ENCODE results near the gene ELK4. TPM values are rescaled to one million over a fixed set of nuclear protein-coding genes. Genes with fewer than 3 reads are reported as not detected.
A peak's percentile ranks its signal among the peaks of the same experiment; 100 is the strongest.

ELK4 gene
- polyA plus RNA-seq, 1 of the 3 experiments (the other 2 are of a cell fraction), result 2.6 TPM

- H3K27ac ChIP-seq (ENCODE audit: low read depth in 2 of 2, low read length in 1 of 2), result no peak overlapping the region
- no peak overlapping the region for H3K4me3 ChIP-seq (ENCODE audit: low read depth in 2 of 2, low read length in 1 of 2)
- H3K27me3 ChIP-seq (ENCODE audit: insufficient read depth), result no peaks in the 10 kb centered on the region
- no peaks in the 10 kb centered on the region for H3K9me2 ChIP-seq
- H3K79me2 ChIP-seq (ENCODE audit: insufficient read depth), result no peaks in the 10 kb centered on the region
- CTCF ChIA-PET, result interaction anchor here (1.0 to 16.5 kb wide), 7 partner anchors 11 to 315 kb away, joined by 3 to 443 read pairs (median 101); partner anchors contain the start of gene SLC45A3
- POLR2A ChIA-PET, result no interaction called here
- H3K9me3 ChIP-seq, result no peaks in the 10 kb centered on the region
- H3F3A ChIP-seq (replicated peaks; ENCODE audit: insufficient read depth), result no peaks in the 10 kb centered on the region
- H3K4me2 ChIP-seq, result no peak overlapping the region
- TF ChIP-seq FOSL2 (IDR thresholded peaks at IDR 0.05; ENCODE audit: borderline replicate concordance, low read depth), result no peak
- no peak for TF ChIP-seq YY1 (IDR thresholded peaks at IDR 0.05; ENCODE audit: low read depth)
- no peak for TF ChIP-seq CHD2 (IDR thresholded peaks at IDR 0.05; ENCODE audit: low read length, partially characterized antibody)
- no peak for TF ChIP-seq NRF1 (IDR thresholded peaks at IDR 0.05; ENCODE audit: low read depth, low read length)
- WGBS (ENCODE audit: low lambda C conversion rate), result 89% methylated on average over 12 of the region's 15 CpGs
- peaks cover 0 to 19% of the 10 kb centered on the region in 2 experiments; a peak in 1 of 4 replicates for H3K4me1 ChIP-seq (ENCODE audit: control insufficient read depth in 1 of 2, insufficient read depth in 2 of 2, low read depth in 1 of 2, low read length in 1 of 2)
- no peak for DNase-seq
- no peak overlapping the region for H3K9ac ChIP-seq
- no peaks in the 10 kb centered on the region; the same call in 1 of the 2 replicates for H4K20me1 ChIP-seq (ENCODE audit: insufficient read depth)
- H3K36me3 ChIP-seq (replicated peaks in 1 of 2; ENCODE audit: control insufficient read depth in 1 of 2, insufficient read depth in 2 of 2, low read length in 1 of 2), result no peaks in the 10 kb centered on the region
- no peak overlapping the region for H2AFZ ChIP-seq (ENCODE audit: low read depth)
These were observed 30.4 kb upstream of the ELK4 start for GRCh38 chr1:205662135-205662738.

- Histone ChIP-seq H3K9me2 (no peaks in the 10 kb centered on the region), H3K79me2 (ENCODE audit: insufficient read depth) (no peaks in the 10 kb centered on the region), H3K9me3 (no peaks in the 10 kb centered on the region), H2AFZ (ENCODE audit: low read depth) (no peak overlapping the region), H3K9ac (no peak overlapping the region), H3K27me3 (ENCODE audit: insufficient read depth) (no peaks in the 10 kb centered on the region), H4K20me1 (ENCODE audit: insufficient read depth) (no peaks in the 10 kb centered on the region; the same call in 1 of the 2 replicates), H3K36me3 (replicated peaks in 1 of 2; ENCODE audit: control insufficient read depth in 1 of 2, insufficient read depth in 2 of 2, low read length in 1 of 2) (no peaks in the 10 kb centered on the region), H3K4me2 (no peak overlapping the region), H3K4me1 (ENCODE audit: control insufficient read depth in 1 of 2, insufficient read depth in 2 of 2, low read depth in 1 of 2, low read length in 1 of 2) (peaks cover 0 to 19% of the 10 kb centered on the region in 2 experiments; a peak in 1 of 4 replicates), H3K4me3 (ENCODE audit: low read depth in 2 of 2, low read length in 1 of 2) (no peak overlapping the region), H3F3A (replicated peaks; ENCODE audit: insufficient read depth) (peaks cover under 1% of the 10 kb centered on the region), H3K27ac (ENCODE audit: low read depth in 2 of 2, low read length in 1 of 2) (no peak overlapping the region)
- 89% methylated on average over 7 of the region's 16 CpGs for WGBS (ENCODE audit: low lambda C conversion rate)
- DNase-seq, result peak; percentile 38
- ChIA-PET POLR2A (no interaction called here), CTCF (interaction anchor here (1.0 to 16.5 kb wide), 11 partner anchors 11 to 316 kb away, joined by 3 to 443 read pairs (median 34); partner anchors contain the start of gene SLC45A3)
- TF ChIP-seq RCOR1 (IDR thresholded peaks at IDR 0.05; ENCODE audit: low read length) (no peak), TEAD4 (IDR thresholded peaks at IDR 0.05; ENCODE audit: borderline replicate concordance, insufficient read depth) (no peak), ELF1 (IDR thresholded peaks at IDR 0.05) (no peak), NRF1 (IDR thresholded peaks at IDR 0.05; ENCODE audit: low read depth, low read length) (no peak), PBX3 (IDR thresholded peaks at IDR 0.05) (no peak), TCF12 (IDR thresholded peaks at IDR 0.05) (no peak), IRF3 (IDR thresholded peaks at IDR 0.05; ENCODE audit: low read depth, low read length) (no peak)
These were observed 29.8 kb upstream of the ELK4 start for GRCh38 chr1:205661429-205662134.

Measured in SK-N-SH (cell line).